HT-29 (cell line): ENCODE data around the gene PCMTD2. TPM values are rescaled to one million over a fixed set of nuclear protein-coding genes. Genes with fewer than 3 reads are reported as not detected.
A peak's percentile ranks its signal among the peaks of the same experiment; 100 is the strongest.

Source experiments
- DNase-seq: peaks from one replicate; pipeline ENCODE4 v3.0.0-alpha.2; 2015; ENCODE audit warnings: low spot score
- total RNA-seq: library from RNA; depleted of rRNA; stranded (reverse); fragments of >200 nt; shearing (Covaris generic); gene quantifications from 2 replicates; pipeline ENCODE4 v1.2.3, GENCODE V29; 2014

The PCMTD2 gene
- total RNA-seq, 1 experiment from 2014 or later = 52.0 TPM

DNA sequence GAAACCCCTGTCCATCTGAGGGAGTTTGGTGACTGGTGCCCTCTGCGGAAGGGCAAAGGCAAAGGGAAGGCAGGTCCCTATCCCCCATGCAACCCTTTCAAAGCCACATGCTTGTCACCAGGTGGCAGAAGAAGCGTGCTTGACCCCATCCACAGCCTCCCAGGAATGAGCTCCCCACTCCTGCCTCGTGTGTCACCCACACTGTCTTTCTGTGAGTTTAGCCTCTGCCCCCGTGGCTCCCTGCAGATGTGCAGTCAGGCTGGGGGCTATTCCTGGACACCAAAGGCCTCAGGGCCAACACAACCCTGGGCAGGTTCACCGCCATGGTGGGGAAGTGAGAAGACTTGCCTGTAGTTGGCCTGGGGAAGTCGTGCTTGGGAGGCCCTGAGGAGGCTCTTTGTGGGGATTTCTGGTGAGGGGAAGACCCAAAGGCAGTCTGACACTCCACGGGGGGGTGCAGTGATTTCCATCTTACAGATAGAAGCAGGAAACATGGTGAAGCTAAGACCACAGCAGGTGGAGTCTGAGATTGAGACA lies 16.6 kb upstream of the PCMTD2 start:
- DNase-seq = peak; percentile 35

- DNase-seq = no peak
Observed at GRCh38 chr20:64239449-64240242, 15.9 kb upstream of the PCMTD2 start.

DNA sequence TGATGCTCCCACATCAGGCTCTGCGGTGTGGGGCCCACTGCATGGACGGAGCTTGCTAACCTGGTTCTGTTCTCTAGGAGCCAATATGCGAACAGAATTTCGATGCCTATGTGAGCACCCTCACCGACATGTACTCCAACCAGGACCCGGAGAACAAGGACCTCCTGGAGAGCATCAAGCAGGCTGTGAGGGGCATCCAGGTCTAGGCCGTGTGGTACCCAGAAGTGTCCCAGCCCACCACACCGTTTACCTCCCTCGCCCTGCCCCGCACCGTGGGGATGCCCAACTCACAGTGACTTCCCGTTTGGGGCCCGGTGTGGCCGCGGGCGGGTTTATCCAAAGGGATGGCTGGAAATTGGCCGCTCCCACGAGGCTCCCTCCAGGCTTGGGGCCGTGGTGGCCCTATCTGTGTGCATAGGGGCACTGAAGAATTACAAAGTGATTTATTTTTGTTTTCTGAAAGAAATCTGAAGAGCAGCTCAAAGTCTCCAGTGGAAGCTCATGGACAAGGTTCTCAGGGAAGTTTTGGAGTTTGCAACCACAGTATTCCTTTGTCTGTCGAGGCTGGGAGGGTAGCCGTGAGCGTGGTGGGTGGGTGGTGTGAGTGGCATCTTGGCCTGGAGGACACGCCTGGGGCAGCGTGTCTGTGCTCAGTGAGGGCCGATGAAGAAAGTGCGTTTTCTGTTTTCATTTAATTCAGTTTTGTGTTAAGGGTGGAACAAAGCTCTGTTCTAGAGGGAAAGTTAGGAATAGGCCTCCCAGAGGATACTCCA lies 15.1 kb upstream of the PCMTD2 start:
- no peak for DNase-seq

DNA sequence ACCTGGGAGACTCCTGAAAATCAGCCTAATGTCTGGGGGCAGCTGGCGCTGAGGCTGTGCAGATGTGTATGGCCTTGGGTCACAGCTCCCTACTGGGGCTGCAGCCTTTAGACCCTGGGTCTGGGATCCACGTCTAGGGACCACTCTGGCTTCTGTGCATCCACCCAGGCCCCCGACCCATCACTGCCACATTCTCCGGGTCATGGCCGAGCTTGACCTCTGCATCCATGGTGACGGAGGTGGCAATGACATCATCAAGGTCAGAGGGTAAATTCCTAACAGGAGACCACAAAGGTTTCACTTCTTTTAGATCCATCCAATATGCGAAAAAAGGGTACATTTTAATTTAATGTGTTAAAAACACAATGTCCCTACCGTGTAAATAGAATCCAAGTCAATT lies 14.5 kb upstream of the PCMTD2 start:
- no peak for DNase-seq

- no peak for DNase-seq
Observed at GRCh38 chr20:64242003-64242796, 13.3 kb upstream of the PCMTD2 start.

- no peak for DNase-seq
Observed at GRCh38 chr20:64242797-64243475, 12.6 kb upstream of the PCMTD2 start.

DNA sequence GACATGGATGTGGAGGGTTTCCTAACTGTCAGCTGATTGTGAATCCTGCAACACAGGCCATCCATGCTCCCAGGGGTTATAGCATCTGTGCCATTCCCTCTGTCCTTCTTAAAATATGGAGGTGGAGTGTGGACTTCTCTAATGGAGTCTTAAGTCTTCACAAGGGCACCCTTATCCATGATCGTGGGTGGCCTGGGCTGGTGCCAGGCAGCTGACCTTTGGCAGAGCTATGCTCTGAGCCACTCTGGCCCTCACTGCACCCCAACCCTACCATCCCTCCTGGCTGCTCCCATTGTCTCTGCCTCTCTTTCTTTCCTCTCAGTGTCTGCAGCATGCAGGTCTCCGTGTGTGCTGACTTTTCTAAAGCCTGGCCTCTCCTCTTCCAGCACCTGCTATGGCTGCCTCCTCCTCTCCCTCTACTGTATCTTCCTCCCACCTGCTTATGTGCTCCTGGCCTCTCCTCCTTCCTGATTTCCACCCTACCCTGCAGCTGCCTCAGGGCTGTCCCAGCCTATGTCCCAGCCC lies 11.2 kb upstream of the PCMTD2 start:
- DNase-seq = no peak

- DNase-seq = no peak
Observed at GRCh38 chr20:64244870-64245603, 10.5 kb upstream of the PCMTD2 start.

GRCh38 chr20:64245746-64246595 lies 9.6 kb upstream of the PCMTD2 start:
- DNase-seq = no peak

GRCh38 chr20:64246616-64247306 lies 8.8 kb upstream of the PCMTD2 start:
- no peak for DNase-seq

DNA sequence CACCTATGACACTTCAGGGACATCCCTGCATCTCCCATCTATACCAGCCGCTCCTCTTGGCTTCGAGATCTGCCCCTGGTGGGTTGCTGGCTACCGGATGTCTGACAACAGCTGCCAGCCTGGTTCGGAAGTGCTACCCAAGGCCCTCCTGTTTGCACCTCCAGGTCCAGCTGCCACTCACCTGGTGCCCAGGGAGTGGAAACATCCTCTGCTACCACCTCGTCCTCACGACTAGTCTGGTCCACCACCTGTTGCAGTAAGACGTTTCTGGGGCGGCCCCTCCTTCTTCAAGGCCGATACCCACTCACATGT lies 8.3 kb upstream of the PCMTD2 start:
- no peak for DNase-seq

DNA sequence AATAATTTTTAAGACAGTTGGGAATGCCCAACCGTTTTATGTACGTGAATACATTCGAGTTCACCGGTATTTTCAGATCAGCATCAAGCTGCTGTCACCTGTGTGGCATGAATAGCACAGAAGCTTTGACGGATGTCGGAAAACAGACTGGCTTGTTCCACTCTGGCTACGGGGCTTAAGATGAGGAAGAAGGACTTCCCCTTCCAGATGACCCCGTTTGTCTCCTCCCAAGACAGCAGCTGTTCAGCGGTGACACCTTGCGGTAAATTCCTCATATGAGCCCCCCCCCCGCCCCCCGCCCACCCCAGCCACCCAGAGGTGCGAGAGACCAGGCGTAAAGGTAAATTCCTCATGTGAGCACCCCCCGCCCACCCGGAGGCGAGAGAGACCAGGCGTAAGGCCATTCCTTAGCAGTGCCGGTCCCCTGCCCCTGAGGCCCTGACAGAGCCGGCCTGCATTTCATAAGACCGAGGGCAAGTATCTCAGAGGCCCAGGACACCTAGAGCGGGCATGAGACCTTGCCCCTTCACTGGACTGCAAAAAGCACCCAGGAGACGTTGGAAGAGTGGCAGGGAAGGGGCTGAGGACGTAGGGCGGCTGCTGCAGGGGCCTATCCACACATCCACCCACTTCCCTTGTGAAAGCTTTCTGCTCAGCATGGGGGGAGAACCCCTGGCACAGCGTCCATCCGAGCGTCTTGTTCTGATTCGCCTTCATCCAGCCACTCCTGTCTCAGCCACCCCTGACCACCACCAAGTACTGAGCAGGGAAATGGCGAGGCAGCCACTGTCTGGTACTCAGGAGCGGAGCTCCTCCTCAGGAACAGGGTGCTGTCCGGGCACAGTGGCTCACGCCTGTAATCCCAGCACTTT lies 7.3 kb upstream of the PCMTD2 start:
- no peak for DNase-seq

DNA sequence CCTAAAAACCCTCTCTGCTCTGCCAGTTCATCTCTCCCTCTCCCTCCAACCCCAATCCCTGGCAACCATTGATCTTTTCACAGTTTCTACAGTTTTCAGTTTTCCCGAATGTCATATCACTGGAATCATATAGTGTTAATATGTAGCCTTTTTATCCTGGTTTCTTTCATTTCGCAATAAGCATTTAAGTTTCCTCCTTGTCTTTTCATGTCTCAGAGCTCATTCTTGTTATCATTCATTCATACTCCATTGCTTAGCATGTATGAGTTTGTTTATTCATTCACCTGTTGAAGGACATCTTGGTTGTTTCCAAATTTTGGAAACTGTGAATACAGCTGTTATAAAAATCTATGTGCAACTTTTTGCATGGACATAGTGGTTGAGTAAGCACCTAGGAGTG lies 5.5 kb upstream of the PCMTD2 start:
- DNase-seq = no peak

DNA sequence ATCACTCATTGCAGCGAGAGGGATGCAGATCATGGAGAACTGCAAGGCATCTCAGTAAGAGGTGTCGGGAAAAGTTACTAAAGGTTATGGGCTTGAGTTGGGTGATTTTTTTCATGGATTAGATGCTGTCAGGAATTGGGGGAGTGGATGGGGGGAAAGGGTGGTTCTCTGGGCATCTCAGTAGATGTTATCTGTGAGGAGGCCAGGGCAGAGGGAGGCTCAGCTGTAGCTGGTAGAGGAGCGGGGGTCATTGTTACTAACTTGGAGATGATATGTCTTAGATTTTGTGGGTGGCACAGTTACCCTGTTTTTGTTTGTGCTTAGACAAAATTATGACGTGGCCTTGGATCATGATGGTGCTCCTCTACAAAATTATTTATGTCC lies 2.6 kb upstream of the PCMTD2 start:
- DNase-seq = no peak

- DNase-seq = no peak
Observed at GRCh38 chr20:64253443-64253842, 2.1 kb upstream of the PCMTD2 start.

- no peak for DNase-seq
Observed at GRCh38 chr20:64254156-64254555, 1.4 kb upstream of the PCMTD2 start.

DNA sequence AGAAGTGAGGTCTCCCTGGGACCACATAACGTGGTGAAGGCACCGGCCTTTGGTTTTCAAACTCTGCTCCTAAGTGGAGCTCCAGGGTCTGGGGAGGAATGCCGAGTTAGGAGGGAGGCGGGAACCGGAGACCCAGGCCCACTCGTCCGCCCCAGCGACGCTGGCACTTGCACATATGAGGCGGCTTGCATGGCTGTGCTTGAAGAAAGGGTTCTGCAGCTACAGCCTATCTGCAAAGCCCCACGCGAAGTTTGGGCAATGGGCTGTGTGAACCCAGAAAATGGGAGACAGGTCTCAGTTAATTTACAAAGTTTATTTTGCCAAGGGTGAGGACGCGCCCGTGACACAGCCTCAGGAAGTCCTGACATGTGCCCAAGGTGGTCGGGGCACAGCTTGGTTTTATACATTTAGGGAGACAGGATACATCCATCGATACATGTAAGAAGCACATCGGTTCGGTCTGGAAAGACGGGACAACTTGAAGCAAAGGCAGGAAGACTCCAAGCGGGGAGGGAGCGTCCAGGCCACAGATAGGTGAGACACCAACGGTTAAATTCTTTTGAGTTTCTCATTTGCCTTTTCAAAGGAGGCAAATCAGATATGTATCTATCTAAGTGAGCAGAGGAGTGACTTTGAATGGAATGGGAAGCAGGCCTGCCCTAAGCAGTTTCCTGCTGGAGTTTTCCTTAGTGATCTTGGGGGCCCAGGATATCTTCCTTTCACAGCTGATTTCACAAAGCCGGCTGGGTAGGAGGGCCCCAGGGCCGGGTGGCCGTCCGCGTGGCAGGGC lies 782 bp upstream of the PCMTD2 start:
- no peak for DNase-seq
